HG03457 (cell line): ENCODE measurements around the gene FKBP3.

Experiments
- ATAC-seq: cut with Tn5 transposase; IDR thresholded peaks from one replicate; pipeline ENCODE4 v1.9.1; 2021; ENCODE audit warnings: moderate number of reproducible peaks; ENCODE audit not compliant: unreplicated experiment

The FKBP3 gene

DNA sequence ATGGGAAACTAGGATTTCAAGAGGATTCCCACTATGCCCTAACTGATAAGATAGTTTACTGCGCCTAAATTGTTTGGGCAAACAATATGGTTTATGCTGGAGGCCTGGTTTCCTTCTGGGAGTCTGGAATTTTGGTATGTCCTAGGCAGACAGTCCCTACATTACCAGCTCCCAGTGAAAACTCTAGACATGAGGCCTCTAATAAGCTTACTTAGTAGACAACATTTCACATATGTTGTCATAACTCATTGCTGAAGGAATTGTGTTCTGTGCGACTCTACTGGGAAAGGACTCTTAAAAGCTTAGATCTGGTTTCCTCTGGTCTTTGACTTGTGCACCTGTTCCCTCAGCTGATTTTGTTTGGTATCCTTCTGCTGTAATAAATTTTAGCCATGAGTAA is 68.3 kb downstream of the FKBP3 start:
- no peak for ATAC-seq
